Activated T-helper 2 cell treated with anti-CD3 and anti-CD28 coated beads, Interferon-gamma antibody, Interleukin-2, Interleukin-4, amounts not matched to agents 10 μg/mL and 5 μg/mL and 100 μg/mL, durations not matched to agents 14 hours and 24 hours and 36 hours (primary cell): Measurements from ENCODE around the gene TPMT. TPM values are rescaled to one million over a fixed set of nuclear protein-coding genes. Genes with fewer than 3 reads are reported as not detected.
"Not testable (repeated sequence)": the region's sequence is repeated elsewhere in the genome, so short reads cannot be mapped to it uniquely, and the experiment has no call there.

ENCODE experiments used
- DNase-seq: peaks from one replicate; pipeline ENCODE4 v3.0.0; 2021; ENCODE audit warnings: low spot score
- H3K27ac Mint-ChIP-seq: one replicate; pipeline ENCODE4 v1.8.0; 2021; ENCODE audit warnings: mixed read lengths
- H3K27me3 Mint-ChIP-seq: one replicate; pipeline ENCODE4 v1.8.0; 2021; ENCODE audit warnings: low read depth, mixed read lengths
- H3K36me3 Mint-ChIP-seq: one replicate; pipeline ENCODE4 v1.8.0; 2021; ENCODE audit warnings: low read depth, mixed read lengths
- H3K4me1 Mint-ChIP-seq: one replicate; pipeline ENCODE4 v1.8.0; 2021; ENCODE audit warnings: low read depth, mixed read lengths
- H3K4me3 Mint-ChIP-seq: one replicate; pipeline ENCODE4 v1.8.0; 2021; ENCODE audit warnings: low read depth, mild to moderate bottlenecking, moderate library complexity, mixed read lengths
- H3K9me3 Mint-ChIP-seq: one replicate; pipeline ENCODE4 v1.8.0; 2021; ENCODE audit warnings: mixed read lengths
- intact Hi-C: fragments of 100-400 bp; cut with micrococcal nuclease; formaldehyde crosslinking; loops from one replicate; pipeline ENCODE4 v1.15.1; 2023
- total RNA-seq: library from RNA; stranded (reverse); gene quantifications from 2 replicates; pipeline ENCODE4 v1.2.3, GENCODE V29; 2022

Gene TPMT
- total RNA-seq, 1 donor from 2014 or later = 5.2 TPM

DNA sequence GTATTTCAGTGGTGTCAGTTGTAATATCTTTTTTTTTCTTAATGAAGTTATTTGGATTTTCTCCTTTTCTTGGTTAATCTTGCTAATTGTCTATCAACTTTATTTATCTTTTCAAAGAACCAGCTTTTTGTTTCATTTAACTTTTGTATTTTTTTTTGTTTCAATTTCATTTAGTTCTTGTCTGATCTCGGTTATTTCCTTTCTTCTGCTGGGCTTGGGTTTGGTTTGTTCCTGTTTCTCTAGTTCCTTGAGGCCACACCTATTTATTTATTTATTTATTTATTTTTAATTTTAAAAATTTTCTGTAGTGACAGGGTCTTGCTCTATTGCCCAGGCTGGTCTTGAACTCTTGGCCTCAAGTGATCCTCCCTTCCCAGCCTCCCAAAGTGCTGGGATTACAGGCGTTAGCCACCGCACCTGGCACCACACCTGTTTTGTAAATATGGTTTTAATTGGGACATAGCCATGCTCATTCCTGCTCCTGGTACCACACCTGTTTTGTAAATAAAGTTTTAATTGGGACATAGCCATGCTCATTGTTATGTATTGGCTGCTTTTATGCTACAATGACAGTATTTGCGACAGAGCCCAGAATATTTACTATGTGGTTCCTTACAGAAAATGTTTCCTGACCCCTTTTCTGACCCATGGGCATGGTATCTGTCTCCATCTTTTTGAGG lies 22.5 kb upstream of the TPMT start:
- H3K36me3 Mint-ChIP-seq = peaks cover 25% of the 10 kb centered on the region
- no peak overlapping the region for H3K4me3 Mint-ChIP-seq
- H3K9me3 Mint-ChIP-seq = no peaks in the 10 kb centered on the region
- H3K4me1 Mint-ChIP-seq = no peaks in the 10 kb centered on the region
- no peak overlapping the region for H3K27ac Mint-ChIP-seq
- intact Hi-C loops = no loop called here
- DNase-seq = no peak
- H3K27me3 Mint-ChIP-seq = no peaks in the 10 kb centered on the region

DNA sequence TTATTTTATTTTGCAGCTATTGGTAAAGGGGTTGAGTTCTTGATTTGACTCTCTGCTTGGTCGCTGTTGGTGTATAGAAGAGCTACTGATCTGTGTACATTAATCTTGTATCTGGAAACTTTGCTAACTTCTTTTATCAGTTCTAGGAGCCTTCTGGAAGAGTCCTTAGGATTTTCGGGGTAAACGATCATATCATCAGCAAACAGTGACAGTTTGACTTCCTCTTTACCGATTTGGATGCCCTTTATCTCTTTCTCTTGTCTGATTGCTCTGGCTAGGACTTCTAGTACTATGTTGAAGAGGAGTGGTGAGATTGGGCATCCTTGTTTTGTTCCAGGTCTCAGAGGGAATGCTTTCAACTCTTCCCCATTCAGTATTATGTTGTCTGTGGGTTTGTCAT lies 21.3 kb upstream of the TPMT start:
- peaks cover 30% of the 10 kb centered on the region for H3K36me3 Mint-ChIP-seq
- H3K27ac Mint-ChIP-seq, DNase-seq, H3K4me1 Mint-ChIP-seq, intact Hi-C loops, H3K4me3 Mint-ChIP-seq, H3K27me3 Mint-ChIP-seq, H3K9me3 Mint-ChIP-seq: not testable (repeated sequence)

DNA sequence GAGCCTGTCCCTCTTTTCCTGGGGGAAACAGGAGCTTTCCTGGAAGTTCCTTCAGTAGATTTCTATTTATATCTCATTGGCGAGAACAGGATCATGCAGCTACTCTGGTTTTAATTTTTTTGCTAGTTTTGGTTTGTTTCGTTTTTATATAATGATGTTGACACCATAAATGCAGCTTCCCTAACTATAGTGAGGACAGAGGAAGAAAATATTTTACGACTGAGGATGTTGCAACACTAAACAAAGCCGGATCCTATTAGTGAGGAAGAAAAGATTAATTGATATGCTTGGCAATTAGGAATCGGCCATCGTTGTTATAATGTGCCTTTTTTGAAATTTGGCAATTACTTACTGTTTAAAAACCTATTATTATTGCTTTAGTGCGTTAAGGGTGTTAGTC lies 17.0 kb upstream of the TPMT start:
- Mint-ChIP-seq H3K9me3 (peaks cover 4% of the 10 kb centered on the region), H3K36me3 (peaks cover 35% of the 10 kb centered on the region)

DNA sequence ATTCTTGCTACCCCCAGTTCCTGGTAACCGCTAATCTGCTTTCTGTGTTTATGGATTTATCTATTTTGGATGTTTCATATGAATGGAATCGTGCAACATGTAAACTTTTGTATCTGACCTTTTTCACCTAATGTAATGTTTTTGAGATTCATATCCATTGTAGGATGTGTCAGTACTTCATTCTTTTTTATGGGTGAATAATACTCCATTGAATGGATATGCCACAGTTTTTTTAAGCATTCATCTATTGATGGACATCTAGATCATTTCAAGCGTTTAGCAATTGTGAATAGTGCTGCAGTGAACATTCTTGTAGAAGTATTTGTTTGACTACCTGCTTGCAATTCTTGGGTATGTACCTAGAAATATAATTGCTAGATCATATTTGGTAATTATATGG lies 13.4 kb upstream of the TPMT start:
- intact Hi-C loops = no loop called here
- Mint-ChIP-seq H3K36me3 (peaks cover 25% of the 10 kb centered on the region), H3K27ac (no peak overlapping the region), H3K4me1 (no peaks in the 10 kb centered on the region), H3K4me3 (no peak overlapping the region), H3K27me3 (no peaks in the 10 kb centered on the region), H3K9me3 (peaks cover 4% of the 10 kb centered on the region)
- DNase-seq = no peak

More for the DNA sequence above, 17.0 kb upstream of the TPMT start:
- DNase-seq = no peak
- H3K27ac Mint-ChIP-seq = no peak overlapping the region
- H3K4me1 Mint-ChIP-seq = no peaks in the 10 kb centered on the region
- H3K4me3 Mint-ChIP-seq = no peak overlapping the region
- no peaks in the 10 kb centered on the region for H3K27me3 Mint-ChIP-seq
- intact Hi-C loops = no loop called here

DNA sequence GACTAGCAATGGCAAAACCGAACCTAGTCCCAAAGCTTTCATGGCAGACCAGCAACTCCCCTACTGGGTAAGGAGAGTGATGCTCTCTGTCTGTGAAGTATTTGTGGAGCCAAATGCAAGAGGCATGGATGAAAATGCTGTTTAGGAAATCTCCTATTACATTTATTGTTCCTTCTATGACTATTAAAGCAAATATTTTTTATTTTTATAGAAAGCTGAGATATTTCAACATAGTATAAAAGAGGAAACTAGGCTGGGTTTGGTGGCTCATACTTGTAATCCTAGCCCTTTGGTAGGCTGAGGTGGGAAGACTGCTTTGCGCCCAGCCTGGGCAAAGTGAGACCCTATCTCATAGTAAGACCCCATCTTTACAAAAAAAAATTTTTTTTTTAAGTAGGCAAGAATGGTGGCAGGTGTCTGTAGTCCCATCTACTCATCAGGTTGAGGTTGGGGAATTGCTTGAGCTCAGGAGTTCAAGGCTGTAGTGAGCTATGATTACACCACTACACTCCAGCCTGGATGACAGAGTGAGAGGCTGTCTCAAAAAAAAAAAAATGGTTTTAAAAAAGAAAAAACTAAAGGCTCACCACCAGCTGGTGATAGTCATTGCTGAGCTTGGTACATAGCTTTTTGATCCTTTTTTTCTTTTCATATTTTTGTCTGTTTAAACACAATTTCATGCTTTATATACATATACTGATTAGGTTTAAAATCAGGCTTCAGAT lies 11.6 kb upstream of the TPMT start:
- Mint-ChIP-seq H3K27ac (no peak overlapping the region), H3K36me3 (peaks cover 32% of the 10 kb centered on the region)
- no peak for DNase-seq

DNA sequence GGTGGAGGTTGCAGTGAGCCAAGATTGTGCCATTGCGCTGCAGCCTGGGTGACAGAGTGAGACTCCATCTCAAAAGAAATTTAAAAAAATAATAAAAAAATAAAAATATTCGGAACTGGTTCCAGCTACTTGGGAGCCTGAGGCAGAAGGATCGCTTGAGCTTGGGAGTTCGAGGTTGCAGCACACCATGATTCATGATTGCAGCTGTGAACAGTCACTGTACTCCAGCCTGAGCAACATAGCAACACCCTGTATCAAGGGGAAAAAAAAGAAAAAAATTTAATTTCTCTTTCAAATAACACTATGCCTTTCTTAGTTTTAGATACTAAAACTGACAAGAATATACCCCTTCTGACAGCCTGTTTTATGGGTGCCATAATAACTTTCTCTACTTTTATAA lies 10.9 kb upstream of the TPMT start:
- H3K4me3 Mint-ChIP-seq = no peak overlapping the region
- no peak for DNase-seq
- no peak overlapping the region for H3K27ac Mint-ChIP-seq
- peaks cover 39% of the 10 kb centered on the region for H3K36me3 Mint-ChIP-seq
- peaks cover 4% of the 10 kb centered on the region for H3K9me3 Mint-ChIP-seq
- intact Hi-C loops = no loop called here
- no peaks in the 10 kb centered on the region for H3K27me3 Mint-ChIP-seq
- peaks cover 8% of the 10 kb centered on the region for H3K4me1 Mint-ChIP-seq

More for the DNA sequence above, 11.6 kb upstream of the TPMT start:
- no peak overlapping the region for H3K4me3 Mint-ChIP-seq
- no peaks in the 10 kb centered on the region for H3K27me3 Mint-ChIP-seq
- H3K4me1 Mint-ChIP-seq = peaks cover 2% of the 10 kb centered on the region
- intact Hi-C loops = no loop called here
- peaks cover 4% of the 10 kb centered on the region for H3K9me3 Mint-ChIP-seq

DNA sequence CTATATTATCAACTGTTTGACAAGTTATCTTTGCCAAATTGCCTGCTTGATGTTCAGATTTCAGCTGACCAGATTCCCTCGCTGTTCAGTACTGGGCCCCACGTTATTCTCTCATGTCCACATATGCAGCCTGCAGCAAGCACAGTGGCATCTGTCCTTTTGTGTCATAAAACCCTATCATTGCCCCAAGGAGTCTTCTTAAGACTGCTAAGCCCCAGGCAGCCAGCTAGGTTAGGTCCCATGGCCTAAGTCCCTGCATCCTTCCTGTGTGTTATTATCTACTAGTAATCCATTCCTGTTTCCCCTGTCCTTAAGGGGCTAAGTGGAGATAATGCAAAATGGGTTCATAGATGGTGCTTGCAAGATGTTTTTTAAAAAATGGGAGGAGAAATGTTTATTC lies 7.5 kb upstream of the TPMT start:
- intact Hi-C loops = no loop called here
- H3K4me3 Mint-ChIP-seq = no peak overlapping the region
- no peak overlapping the region for H3K27ac Mint-ChIP-seq
- peaks cover 30% of the 10 kb centered on the region for H3K36me3 Mint-ChIP-seq
- no peaks in the 10 kb centered on the region for H3K9me3 Mint-ChIP-seq
- no peak for DNase-seq
- H3K4me1 Mint-ChIP-seq = peaks cover 8% of the 10 kb centered on the region
- no peaks in the 10 kb centered on the region for H3K27me3 Mint-ChIP-seq

DNA sequence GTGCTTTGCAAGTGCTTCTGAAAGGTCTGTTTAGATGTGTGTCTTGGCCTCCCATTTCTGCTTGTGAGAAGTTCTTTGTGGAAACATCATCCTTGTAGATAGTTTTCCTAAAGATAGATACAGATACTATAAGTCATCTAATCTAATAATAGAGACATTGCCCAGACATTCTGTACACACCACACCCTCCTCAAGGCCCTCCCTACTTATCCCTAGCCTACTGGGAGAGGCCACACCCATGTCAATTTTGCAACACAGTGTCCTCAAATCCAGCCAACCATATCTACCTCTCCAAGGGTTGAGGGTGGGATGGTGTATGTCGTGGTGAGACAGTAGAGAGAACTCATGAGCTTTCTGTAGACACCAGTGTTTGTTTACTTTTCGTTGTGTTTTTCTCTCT lies 6.6 kb upstream of the TPMT start:
- no peak for DNase-seq
- Mint-ChIP-seq H3K4me3 (no peak overlapping the region), H3K27me3 (no peaks in the 10 kb centered on the region), H3K4me1 (peaks cover 8% of the 10 kb centered on the region), H3K27ac (no peak overlapping the region), H3K9me3 (no peaks in the 10 kb centered on the region), H3K36me3 (peaks cover 30% of the 10 kb centered on the region)
- intact Hi-C loops = no loop called here

DNA sequence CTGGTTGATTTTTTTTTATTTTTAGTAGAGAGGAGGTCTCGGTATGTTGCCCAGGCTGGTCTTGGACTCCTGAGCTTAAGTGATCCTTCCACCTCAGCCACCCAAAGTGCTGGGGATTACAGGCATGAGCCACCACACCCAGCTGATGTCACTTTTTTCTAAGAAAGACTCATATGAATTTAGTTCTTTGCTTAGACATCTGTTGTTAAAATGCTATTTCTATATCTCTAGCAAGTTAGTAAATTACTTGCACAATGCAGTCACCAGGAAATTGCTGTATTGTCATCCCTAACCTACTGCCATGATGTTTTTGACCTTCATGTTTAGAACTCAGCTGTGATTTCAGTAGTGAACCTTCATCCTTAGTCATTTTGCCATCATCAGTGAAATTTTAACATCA lies 6.0 kb upstream of the TPMT start:
- intact Hi-C loops = no loop called here
- no peak for DNase-seq
- Mint-ChIP-seq H3K27ac (no peak overlapping the region), H3K9me3 (no peaks in the 10 kb centered on the region), H3K36me3 (peaks cover 30% of the 10 kb centered on the region), H3K4me1 (peaks cover 13% of the 10 kb centered on the region), H3K4me3 (no peak overlapping the region), H3K27me3 (no peaks in the 10 kb centered on the region)

DNA sequence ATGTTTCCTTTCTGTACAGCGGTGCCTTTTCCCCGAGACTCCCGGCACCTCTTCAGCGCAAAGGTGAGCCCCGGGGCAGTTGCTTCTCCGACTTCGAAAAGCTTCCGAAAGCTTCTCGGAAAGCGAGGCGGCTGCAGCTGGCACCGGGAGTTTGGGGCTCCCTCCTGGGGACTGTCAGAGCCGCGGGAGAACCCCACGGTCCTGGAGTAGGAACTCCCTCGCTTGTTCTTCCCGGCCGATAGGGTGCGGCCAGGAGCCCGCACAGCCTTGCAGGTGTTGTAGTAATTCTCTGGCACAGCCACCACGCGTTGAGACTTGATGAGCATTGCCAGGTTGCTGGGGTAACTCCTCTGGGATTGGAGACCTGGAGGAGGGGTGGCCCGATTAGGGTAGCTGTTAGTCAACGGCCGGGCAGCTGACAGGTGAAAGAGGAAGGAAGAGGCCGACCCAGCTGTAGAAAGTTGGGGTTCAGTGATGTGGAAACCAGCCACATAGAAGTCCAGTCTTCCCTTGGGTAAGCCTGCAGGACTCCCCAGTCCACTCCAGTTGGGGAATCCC lies 1.1 kb upstream of the TPMT start:
- intact Hi-C loops = loop anchor here (1.0 to 10.0 kb wide), 8 partner anchors 33 to 554 kb away; partner anchors contain the start of genes FAM8A1, NHLRC1 and NUP153
- H3K4me1 Mint-ChIP-seq = peaks cover 26% of the 10 kb centered on the region
- no peaks in the 10 kb centered on the region for H3K9me3 Mint-ChIP-seq
- peak overlapping the region; percentile 83 for H3K4me3 Mint-ChIP-seq
- peak overlapping the region; percentile 53 for H3K27ac Mint-ChIP-seq
- H3K27me3 Mint-ChIP-seq = no peaks in the 10 kb centered on the region
- peak; percentile 35 for DNase-seq
- peaks cover 8% of the 10 kb centered on the region for H3K36me3 Mint-ChIP-seq

DNA sequence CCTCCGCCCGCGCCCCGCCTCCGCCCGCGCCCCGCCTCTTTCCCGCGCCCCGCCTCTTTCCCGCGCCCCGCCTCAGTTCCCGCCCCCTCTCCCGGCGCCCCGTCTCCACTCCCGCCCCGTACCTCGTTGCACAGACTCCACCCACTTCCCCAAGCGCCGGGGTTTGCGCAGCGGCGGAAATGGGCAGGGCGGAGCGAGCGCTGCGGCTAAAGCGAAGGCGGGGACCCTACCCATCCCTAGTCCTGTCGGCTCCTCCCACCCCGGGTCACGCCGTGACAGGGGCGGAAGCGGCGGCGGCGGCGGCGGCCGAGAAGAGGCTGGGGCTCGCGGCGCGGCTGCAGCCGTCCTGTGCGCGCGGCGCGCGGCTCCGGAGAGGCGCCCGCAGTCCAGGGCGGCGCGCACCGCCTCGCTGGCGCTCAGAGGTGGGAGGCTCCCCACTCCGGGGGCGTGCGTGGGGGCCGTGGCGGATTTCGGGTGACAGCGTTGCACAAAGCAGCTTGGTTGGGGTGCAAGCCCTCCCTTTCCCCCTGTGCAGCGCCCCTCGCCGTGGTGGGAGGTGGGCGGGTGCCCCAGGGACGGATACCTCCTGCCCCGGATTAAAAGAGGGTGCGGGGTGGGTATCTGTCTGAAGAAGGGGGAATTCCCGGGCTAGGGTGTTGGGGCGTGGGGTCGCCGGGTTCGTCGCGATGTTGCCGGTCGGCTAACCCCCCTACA lies 430 bp upstream of the TPMT start, which contains the start of gene KDM1B:
Gene KDM1B, plus strand, starts transcription at position 273 of the 714 bp plus-strand sequence. CDS start 4,474 bp downstream, outside the sequence.
- Mint-ChIP-seq H3K9me3 (no peaks in the 10 kb centered on the region), H3K4me1 (peaks cover 25% of the 10 kb centered on the region), H3K36me3 (peaks cover 7% of the 10 kb centered on the region), H3K27me3 (no peaks in the 10 kb centered on the region), H3K4me3 (peak within 1 kb of the TSS; percentile 96), H3K27ac (peak within 1 kb of the TSS; percentile 90)
- intact Hi-C loops = loop anchor here (1.0 to 10.0 kb wide), 8 partner anchors 33 to 553 kb away; partner anchors contain the start of genes FAM8A1, NHLRC1 and NUP153
- DNase-seq = peak; percentile 98

DNA sequence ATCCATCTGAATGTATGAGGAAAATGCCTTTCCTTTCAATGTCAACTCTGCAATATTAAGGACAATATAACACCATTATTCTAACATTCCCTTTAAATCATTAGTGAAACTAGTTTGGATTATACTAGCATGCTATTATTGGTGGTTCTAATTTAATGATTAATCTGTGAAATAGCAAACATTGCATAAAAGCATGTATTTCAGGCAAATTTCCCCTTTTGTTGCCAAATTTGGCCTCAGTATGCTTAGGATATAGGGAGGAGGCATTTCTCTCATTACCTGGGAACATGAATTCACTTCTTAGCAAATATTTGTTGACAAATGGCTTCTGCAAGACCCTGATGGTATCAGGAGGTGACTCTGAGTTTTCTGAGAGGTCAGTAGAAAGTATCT lies 1.6 kb downstream of the TPMT start:
- Mint-ChIP-seq H3K27me3 (no peaks in the 10 kb centered on the region), H3K27ac (no peak overlapping the region), H3K9me3 (no peaks in the 10 kb centered on the region), H3K4me3 (no peak overlapping the region), H3K4me1 (peaks cover 25% of the 10 kb centered on the region), H3K36me3 (peaks cover 7% of the 10 kb centered on the region)
- intact Hi-C loops = loop anchor here (10.0 kb wide), 2 partner anchors 61 to 361 kb away; no protein-coding TSS in a partner anchor
- no peak for DNase-seq
